Neural progenitor cell (in vitro differentiated cells): ENCODE measurements around the gene UBE3D. TPM values are rescaled to one million over a fixed set of nuclear protein-coding genes. Genes with fewer than 3 reads are reported as not detected.

ENCODE experiments used
- DNase-seq: peaks from one replicate; pipeline ENCODE4 v3.0.0-alpha.2; 2016; ENCODE audit warnings: low spot score
- H2AFZ ChIP-seq: fragments of 200-600 bp; sonication (generic); replicated peaks from 2 replicates; pipeline ENCODE4 v1.6.1; 2016; ENCODE audit warnings: antibody characterized with exemption
- H3F3A ChIP-seq: fragments of 200-600 bp; sonication (generic); 2 replicates; pipeline ENCODE4 v1.6.1; 2016; ENCODE audit warnings: antibody characterized with exemption, low read depth
- H3K27ac ChIP-seq: fragments of 200-600 bp; sonication (generic); 2 replicates; pipeline ENCODE4 v1.5.1; 2016; ENCODE audit warnings: mild to moderate bottlenecking
- H3K27me3 ChIP-seq: fragments of 200-600 bp; sonication (generic); 2 replicates; pipeline ENCODE4 v1.6.1; 2016; ENCODE audit warnings: mild to moderate bottlenecking, moderate library complexity
- H3K36me3 ChIP-seq: fragments of 200-600 bp; sonication (generic); 2 replicates; pipeline ENCODE4 v1.5.1; 2016
- H3K4me1 ChIP-seq: fragments of 200-600 bp; sonication (generic); 2 replicates; pipeline ENCODE4 v1.6.1; 2016; ENCODE audit warnings: mixed run types
- H3K4me2 ChIP-seq: fragments of 200-600 bp; sonication (generic); 2 replicates; pipeline ENCODE4 v1.6.1; 2016
- H3K4me3 ChIP-seq: fragments of 200-600 bp; sonication (generic); 2 replicates; pipeline ENCODE4 v1.5.1; 2016
- H3K79me2 ChIP-seq: fragments of 200-600 bp; sonication (generic); 2 replicates; pipeline ENCODE4 v1.6.1; 2016; ENCODE audit warnings: low read depth
- H3K9ac ChIP-seq: fragments of 200-600 bp; sonication (generic); 2 replicates; pipeline ENCODE4 v1.6.1; 2016
- H3K9me3 ChIP-seq: fragments of 200-600 bp; sonication (generic); 2 replicates; pipeline ENCODE4 v1.5.1; 2016; ENCODE audit warnings: low read depth
- H4K20me1 ChIP-seq: fragments of 200-600 bp; sonication (generic); 2 replicates; pipeline ENCODE4 v1.6.1; 2016; ENCODE audit warnings: low read depth
- H3K27ac Mint-ChIP-seq: 3 replicates; pipeline ENCODE4 v1.8.0; 2021; ENCODE audit warnings: mixed read lengths
- H3K27me3 Mint-ChIP-seq: 2 replicates; pipeline ENCODE4 v1.8.0; 2022; ENCODE audit warnings: low read depth, mild to moderate bottlenecking, inconsistent platforms, moderate library complexity, mixed read lengths; ENCODE audit not compliant: insufficient read depth
- H3K36me3 Mint-ChIP-seq: 3 replicates; pipeline ENCODE4 v1.8.0; 2021; ENCODE audit warnings: mixed read lengths
- H3K4me1 Mint-ChIP-seq: 3 replicates; pipeline ENCODE4 v1.8.0; 2021; ENCODE audit warnings: mixed read lengths
- H3K4me3 Mint-ChIP-seq: 3 replicates; pipeline ENCODE4 v1.8.0; 2021; ENCODE audit warnings: mild to moderate bottlenecking, moderate library complexity, mixed read lengths
- H3K9me3 Mint-ChIP-seq: 3 replicates; pipeline ENCODE4 v1.8.0; 2020; ENCODE audit warnings: mixed read lengths
- CTCF ChIP-seq: fragments of 200-600 bp; sonication (generic); IDR thresholded peaks from 2 replicates; pipeline ENCODE4 v1.5.1; 2017; ENCODE audit warnings: antibody characterized with exemption, mild to moderate bottlenecking
- EZH2 ChIP-seq: fragments of 200-600 bp; sonication (generic); IDR thresholded peaks from 2 replicates; pipeline ENCODE4 v1.6.1; 2017; ENCODE audit warnings: antibody characterized with exemption, mild to moderate bottlenecking, moderate library complexity
- EZH2phosphoT487 ChIP-seq: fragments of 200-600 bp; sonication (generic); IDR thresholded peaks from 2 replicates; pipeline ENCODE4 v1.6.1; 2017; ENCODE audit warnings: antibody characterized with exemption
- total RNA-seq: library from RNA; depleted of rRNA; stranded (reverse); fragments of >200 nt; gene quantifications from 2 replicates; pipeline ENCODE4 v1.2.3, GENCODE V29; 2015; ENCODE audit warnings: low replicate concordance

The UBE3D gene
- total RNA-seq, 1 donor from 2014 or later = 86.3 TPM

GRCh38 chr6:82955841-82956240, 109.8 kb downstream of the UBE3D start:
- Histone ChIP-seq H3K4me3 (no peak overlapping the region), H3F3A (peaks cover 25% of the 10 kb centered on the region), H3K4me1 (peaks cover 36% of the 10 kb centered on the region), H3K79me2 (no peaks in the 10 kb centered on the region), H3K36me3 (peaks cover 3% of the 10 kb centered on the region), H3K9me3 (no peaks in the 10 kb centered on the region), H2AFZ (no peak overlapping the region), H3K27ac (no peak overlapping the region), H3K27me3 (no peaks in the 10 kb centered on the region), H3K4me2 (no peak overlapping the region), H4K20me1 (no peaks in the 10 kb centered on the region), H3K9ac (no peak overlapping the region)
- no peak for DNase-seq
- H3K36me3 Mint-ChIP-seq = peaks cover 38% of the 10 kb centered on the region
- TF ChIP-seq EZH2phosphoT487 (no peak), EZH2 (no peak), CTCF (no peak)
- no peak overlapping the region for H3K4me3 Mint-ChIP-seq
- H3K27me3 Mint-ChIP-seq = no peaks in the 10 kb centered on the region
- H3K27ac Mint-ChIP-seq = no peak overlapping the region
- peaks cover 15% of the 10 kb centered on the region for H3K4me1 Mint-ChIP-seq
- H3K9me3 Mint-ChIP-seq = no peaks in the 10 kb centered on the region

- TF ChIP-seq CTCF (no peak), EZH2phosphoT487 (no peak), EZH2 (no peak)
Measured at GRCh38 chr6:82954937-82955577, 110.6 kb downstream of the UBE3D start.

GRCh38 chr6:82954356-82954755, 111.3 kb downstream of the UBE3D start:
- Histone ChIP-seq H3K27ac (no peak overlapping the region), H3K4me1 (peaks cover 21% of the 10 kb centered on the region), H2AFZ (no peak overlapping the region), H3K36me3 (peaks cover 16% of the 10 kb centered on the region), H4K20me1 (no peaks in the 10 kb centered on the region), H3K79me2 (no peaks in the 10 kb centered on the region), H3K4me2 (no peak overlapping the region), H3K4me3 (no peak overlapping the region), H3K27me3 (no peaks in the 10 kb centered on the region), H3K9me3 (peaks cover 2% of the 10 kb centered on the region), H3F3A (peaks cover 10% of the 10 kb centered on the region), H3K9ac (no peak overlapping the region)
- Mint-ChIP-seq H3K27ac (no peak overlapping the region), H3K36me3 (peaks cover 48% of the 10 kb centered on the region), H3K4me1 (peaks cover 3% of the 10 kb centered on the region), H3K4me3 (no peak overlapping the region), H3K27me3 (no peaks in the 10 kb centered on the region), H3K9me3 (peaks cover 13% of the 10 kb centered on the region)
- DNase-seq = no peak
- TF ChIP-seq EZH2 (no peak), CTCF (no peak), EZH2phosphoT487 (no peak)

More at GRCh38 chr6:82954937-82955577, 110.6 kb downstream of the UBE3D start:
- Histone ChIP-seq H2AFZ (no peak overlapping the region), H3K27ac (no peak overlapping the region), H3K27me3 (no peaks in the 10 kb centered on the region), H4K20me1 (no peaks in the 10 kb centered on the region), H3F3A (peaks cover 17% of the 10 kb centered on the region), H3K9me3 (no peaks in the 10 kb centered on the region), H3K36me3 (peaks cover 10% of the 10 kb centered on the region), H3K9ac (no peak overlapping the region), H3K79me2 (no peaks in the 10 kb centered on the region), H3K4me3 (no peak overlapping the region), H3K4me2 (no peak overlapping the region), H3K4me1 (peaks cover 28% of the 10 kb centered on the region)
- no peak for DNase-seq
- peaks cover 9% of the 10 kb centered on the region for H3K4me1 Mint-ChIP-seq
- no peak overlapping the region for H3K27ac Mint-ChIP-seq
- no peaks in the 10 kb centered on the region for H3K27me3 Mint-ChIP-seq
- H3K9me3 Mint-ChIP-seq = peaks cover 6% of the 10 kb centered on the region
- peaks cover 46% of the 10 kb centered on the region for H3K36me3 Mint-ChIP-seq
- H3K4me3 Mint-ChIP-seq = no peak overlapping the region
